ENCODE measurements around the gene FYCO1. TPM values are rescaled to one million over a fixed set of nuclear protein-coding genes. Genes with fewer than 3 reads are reported as not detected.

FYCO1 gene
- total RNA-seq, 6 donors from 2014 or later, result 37.5 to 84.9 (median 45.3) TPM

DNA sequence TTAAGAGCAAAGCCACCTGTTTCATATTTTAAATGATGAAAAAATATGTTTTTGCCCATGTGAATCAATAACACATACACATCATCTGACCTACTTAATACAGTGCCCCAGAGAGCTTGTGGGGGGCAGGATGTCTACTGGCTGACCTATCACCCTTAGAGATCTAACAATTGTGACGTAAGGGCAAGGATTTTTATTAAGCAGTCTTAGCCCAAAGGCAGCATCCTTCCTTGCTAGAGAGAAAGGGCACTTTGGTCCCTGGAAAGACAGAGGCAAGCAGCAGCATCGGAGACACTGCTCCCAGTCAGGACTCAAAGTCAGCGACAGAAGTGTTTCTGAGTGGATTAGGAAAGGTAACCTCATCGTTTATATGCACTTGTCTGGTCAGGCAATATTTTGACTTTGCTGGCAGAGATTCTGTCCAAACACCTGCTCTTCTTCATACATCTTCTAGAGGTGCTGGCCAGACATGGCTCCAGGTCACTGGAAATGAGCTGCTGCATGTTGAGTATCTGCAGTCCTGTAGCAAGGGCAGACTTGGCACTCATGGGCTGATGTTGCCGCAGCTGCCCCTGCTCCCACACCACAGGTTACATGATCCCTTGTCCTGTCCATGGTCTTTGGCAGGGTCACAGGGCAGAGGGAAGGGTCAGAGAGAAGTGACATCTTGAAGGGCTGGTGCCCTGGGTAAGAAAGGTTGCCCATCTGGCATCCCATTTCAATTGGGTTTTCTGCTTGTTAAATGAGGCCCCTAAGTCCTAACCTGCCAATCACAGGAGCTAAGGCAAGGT is 50.6 kb downstream of the FYCO1 start:
- WGBS, 2 donors, result 86 to 88% methylated on average over 5 of the region's 5 CpGs
- Histone ChIP-seq H3K4me3 (no peak overlapping the region), H3K36me3 (peaks cover 0 to 55% (median 22%) of the 10 kb centered on the region in 4 donors), H3K27me3 (no peaks in the 10 kb centered on the region), H3K9me3 (no peaks in the 10 kb centered on the region), H3K27ac (peak overlapping the region in 2 of 4 donors; percentile 40 to 67), H3K4me1 (peaks cover 0 to 8% (median 2%) of the 10 kb centered on the region in 4 donors)
- no peak for TF ChIP-seq CTCF (IDR thresholded peaks at IDR 0.05)
- TF ChIP-seq POLR2A (IDR thresholded peaks at IDR 0.05), result peak in 1 of 4 donors; percentile 32
- DNase-seq, result no peak
- no peak for ATAC-seq (ENCODE audit: low FRiP score in 2 of 2)

DNA sequence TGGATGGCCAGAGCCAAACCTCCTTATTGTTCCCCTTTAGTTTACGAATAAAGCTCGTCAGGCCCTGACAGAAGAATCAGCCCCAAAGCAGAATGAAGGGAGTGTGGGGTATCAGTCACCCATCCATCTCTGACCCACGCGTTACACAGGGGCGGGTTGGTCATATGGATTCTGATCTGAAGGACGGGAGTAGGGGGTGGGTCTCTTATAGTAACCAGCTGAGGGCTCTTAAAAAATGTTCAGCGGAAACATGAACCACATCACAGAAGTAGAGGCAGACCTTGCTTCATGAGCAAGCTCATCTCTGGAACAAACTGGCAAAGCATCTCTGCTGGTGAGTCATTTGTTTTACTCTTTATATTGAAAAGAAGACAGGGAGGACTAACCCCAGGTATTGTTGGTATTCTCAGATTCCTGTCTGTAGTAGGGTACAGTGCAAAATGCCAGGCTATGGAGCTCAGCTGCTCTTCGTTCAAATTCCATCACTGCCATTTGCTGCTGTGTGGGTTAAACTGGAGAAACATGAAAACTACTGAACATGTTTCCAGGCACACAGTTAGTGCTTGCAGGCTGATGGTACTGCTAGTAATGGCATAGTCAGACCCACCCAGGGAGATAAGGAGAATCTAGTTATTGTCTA is 52.3 kb downstream of the FYCO1 start, which contains the start of gene CXCR6:
Gene CXCR6, plus strand, starts transcription at position 258 of the 640 bp plus-strand sequence. CDS start 3,018 bp downstream, outside the sequence.
- no peak for ATAC-seq (ENCODE audit: low FRiP score in 2 of 2)
- DNase-seq, result no peak
- H3K27ac ChIP-seq, result peak within 1 kb of the TSS in 2 of 4 donors; percentile 19 to 49
- WGBS, 2 donors, result 91 to 95% methylated on average over 8 of the region's 8 CpGs
- H3K4me3 ChIP-seq, result peak within 1 kb of the TSS in 3 of 4 donors; percentile 4 to 13 (median 6)
- TF ChIP-seq POLR2A (IDR thresholded peaks at IDR 0.05) (peak in 1 of 4 donors; percentile 55), POLR2AphosphoS5 (IDR thresholded peaks at IDR 0.05) (no peak), EP300 (IDR thresholded peaks at IDR 0.05) (no peak), CTCF (IDR thresholded peaks at IDR 0.05) (no peak)
- no peaks in the 10 kb centered on the region for H3K9me3 ChIP-seq
- no peaks in the 10 kb centered on the region for H3K27me3 ChIP-seq
- peaks cover 0 to 20% (median 9%) of the 10 kb centered on the region in 4 donors for H3K4me1 ChIP-seq
- peaks cover 0 to 39% (median 10%) of the 10 kb centered on the region in 4 donors for H3K36me3 ChIP-seq

GRCh38 chr3:45942051-45942825 is 53.4 kb downstream of the FYCO1 start:
- 62 to 63% methylated on average over 5 of the region's 6 CpGs for WGBS, 2 donors

More at GRCh38 chr3:45942051-45942825, 53.4 kb downstream of the FYCO1 start:
- Histone ChIP-seq H3K4me3 (no peak overlapping the region), H3K27ac (peak overlapping the region in 2 of 4 donors; percentile 19 to 49), H3K36me3 (peaks cover 0 to 40% (median 14%) of the 10 kb centered on the region in 4 donors), H3K9me3 (no peaks in the 10 kb centered on the region), H3K4me1 (peaks cover 0 to 20% (median 9%) of the 10 kb centered on the region in 4 donors), H3K27me3 (no peaks in the 10 kb centered on the region)
- TF ChIP-seq CTCF (IDR thresholded peaks at IDR 0.05) (no peak), EP300 (IDR thresholded peaks at IDR 0.05) (no peak), POLR2AphosphoS5 (IDR thresholded peaks at IDR 0.05) (no peak), POLR2A (IDR thresholded peaks at IDR 0.05) (no peak)
- ATAC-seq (ENCODE audit: low FRiP score in 2 of 2), result no peak
- peak in 1 of 2 donors; percentile 14 for DNase-seq
